ENCODE results near the gene ST7.
"Not testable (repeated sequence)": the region's sequence is repeated elsewhere in the genome, so short reads cannot be mapped to it uniquely, and the experiment has no call there.

GRCh38 chr7:117245703-117246102, 292.4 kb downstream of the ST7 start:
- TF ChIP-seq CTCF (IDR thresholded peaks at IDR 0.05); PRDM15 (CRISPR knock-in tag; IDR thresholded peaks at IDR 0.05); MAX (CRISPR knock-in tag; IDR thresholded peaks at IDR 0.05); ATF1 (CRISPR knock-in tag; IDR thresholded peaks at IDR 0.05); ESRRA (CRISPR knock-in tag; IDR thresholded peaks at IDR 0.05; ENCODE audit: borderline replicate concordance); FOXJ3 (CRISPR knock-in tag; IDR thresholded peaks at IDR 0.05; ENCODE audit: borderline replicate concordance); GABPB1 (CRISPR knock-in tag; IDR thresholded peaks at IDR 0.05); USF1 (CRISPR knock-in tag; IDR thresholded peaks at IDR 0.05): not testable (repeated sequence)

Data from WTC11 (cell line).